WTC11 (cell line): ENCODE data around the gene ABCB8. TPM values are rescaled to one million over a fixed set of nuclear protein-coding genes. Genes with fewer than 3 reads are reported as not detected.

Experiments
- ATAC-seq: fragments of 200-7000 bp; cut with Tn5 transposase; 2 replicates; pipeline ENCODE4 v1.10.0; 2021; ENCODE audit warnings: mild to moderate bottlenecking, moderate library complexity
- CTCF ChIA-PET: fragments of 300-600 bp; sonication (Branson Sonifier 250); formaldehyde crosslinking; loops from one replicate; lab custom pipeline; 2021; ENCODE audit warnings: antibody characterized with exemption; lab: Charles Lee
- POLR2A ChIA-PET: fragments of 350-600 bp; sonication (Branson Sonifier 250); formaldehyde crosslinking; loops from one replicate; lab custom pipeline; 2021; ENCODE audit warnings: antibody characterized with exemption; lab: Charles Lee
- DNase-seq: peaks from one replicate; pipeline ENCODE4 v3.0.0; 2021; ENCODE audit warnings: low spot score
- H3K27ac Mint-ChIP-seq: 2 replicates; pipeline ENCODE4 v1.8.0; 2021; ENCODE audit warnings: mixed read lengths
- H3K27me3 Mint-ChIP-seq: 2 replicates; pipeline ENCODE4 v1.8.0; 2021; ENCODE audit warnings: low read depth, mild to moderate bottlenecking, moderate library complexity, mixed read lengths
- H3K36me3 Mint-ChIP-seq: 2 replicates; pipeline ENCODE4 v1.8.0; 2021; ENCODE audit warnings: mixed read lengths
- H3K4me1 Mint-ChIP-seq: 2 replicates; pipeline ENCODE4 v1.8.0; 2022; ENCODE audit warnings: mixed read lengths
- H3K4me3 Mint-ChIP-seq: 2 replicates; pipeline ENCODE4 v1.8.0; 2021; ENCODE audit warnings: mild to moderate bottlenecking, moderate library complexity, mixed read lengths
- H3K9me3 Mint-ChIP-seq: 2 replicates; pipeline ENCODE4 v1.8.0; 2021; ENCODE audit warnings: mixed read lengths
- ATF1 ChIP-seq: sonication (generic); formaldehyde crosslinking; IDR thresholded peaks from 2 replicates; pipeline ENCODE4 v1.8.1; 2023; ENCODE audit warnings: mild to moderate bottlenecking, moderate library complexity, missing genetic modification reagents
- CREB1 ChIP-seq: sonication (generic); formaldehyde crosslinking; IDR thresholded peaks from 2 replicates; pipeline ENCODE4 v1.8.0; 2023; ENCODE audit warnings: mild to moderate bottlenecking, missing genetic modification reagents
- ELF4 ChIP-seq: sonication (generic); formaldehyde crosslinking; IDR thresholded peaks from 2 replicates; pipeline ENCODE4 v1.8.1; 2022; ENCODE audit warnings: low read depth, mild to moderate bottlenecking, moderate library complexity, missing genetic modification reagents
- GTF2I ChIP-seq: fragments of 250-450 bp; sonication (Bioruptor Pico); conservative IDR thresholded peaks from 2 replicates; pipeline ENCODE4 v1.4.0; 2021; ENCODE audit warnings: mild to moderate bottlenecking
- HMGA2 ChIP-seq: fragments of 250-450 bp; sonication (Bioruptor Pico); IDR thresholded peaks from 2 replicates; pipeline ENCODE4 v1.4.0; 2021; ENCODE audit warnings: mild to moderate bottlenecking, moderate library complexity
- IRF2 ChIP-seq: sonication (generic); formaldehyde crosslinking; IDR thresholded peaks from 2 replicates; pipeline ENCODE4 v1.8.0; 2022; ENCODE audit warnings: low read depth, missing genetic modification reagents, borderline replicate concordance
- JAZF1 ChIP-seq: fragments of 250-450 bp; sonication (Bioruptor Pico); IDR thresholded peaks from 2 replicates; pipeline ENCODE4 v1.9.0; 2021; ENCODE audit warnings: moderate library complexity, mild to moderate bottlenecking, inconsistent platforms
- MXD4 ChIP-seq: fragments of 250-450 bp; sonication (Bioruptor Pico); IDR thresholded peaks from 2 replicates; pipeline ENCODE4 v1.8.0; 2021; ENCODE audit warnings: mild to moderate bottlenecking, moderate library complexity, borderline replicate concordance
- NFE2L1 ChIP-seq: sonication (generic); formaldehyde crosslinking; IDR thresholded peaks from 2 replicates; pipeline ENCODE4 v1.8.1; 2023; ENCODE audit warnings: missing genetic modification reagents
- ZNF219 ChIP-seq: sonication (generic); formaldehyde crosslinking; IDR thresholded peaks from 2 replicates; pipeline ENCODE4 v1.8.0; 2023; ENCODE audit warnings: missing genetic modification reagents, mild to moderate bottlenecking, borderline replicate concordance
- ZNF423 ChIP-seq: fragments of 250-450 bp; sonication (Bioruptor Pico); IDR thresholded peaks from 2 replicates; pipeline ENCODE4 v2.1.2; 2022; ENCODE audit warnings: mild to moderate bottlenecking, moderate library complexity
- total RNA-seq: library from RNA; stranded (reverse); gene quantifications from 3 replicates; pipeline ENCODE4 v1.2.3, GENCODE V29; 2021
- TF ChIP-seq, protein P1 (sequence below): sonication (generic); formaldehyde crosslinking; IDR thresholded peaks from 2 replicates; pipeline ENCODE4 v1.8.1; 2023; ENCODE audit warnings: mild to moderate bottlenecking, missing genetic modification reagents, borderline replicate concordance
- TF ChIP-seq, protein P2 (sequence below): fragments of 250-450 bp; sonication (Bioruptor Pico); IDR thresholded peaks from 2 replicates; pipeline ENCODE4 v1.9.0; 2021; ENCODE audit warnings: mild to moderate bottlenecking, borderline replicate concordance
- TF ChIP-seq, protein P3 (sequence below): sonication (generic); formaldehyde crosslinking; IDR thresholded peaks from 2 replicates; pipeline ENCODE4 v1.8.0; 2023; ENCODE audit warnings: missing genetic modification reagents
- TF ChIP-seq, protein P4 (sequence below): fragments of 250-450 bp; sonication (Bioruptor Pico); IDR thresholded peaks from 2 replicates; pipeline ENCODE4 v1.9.0; 2021; ENCODE audit warnings: mild to moderate bottlenecking
- TF ChIP-seq, protein P5 (sequence below): sonication (generic); formaldehyde crosslinking; IDR thresholded peaks from 2 replicates; pipeline ENCODE4 v1.8.1; 2023; ENCODE audit warnings: mild to moderate bottlenecking, missing genetic modification reagents
- TF ChIP-seq, protein P6 (sequence below): sonication (generic); formaldehyde crosslinking; IDR thresholded peaks from 2 replicates; pipeline ENCODE4 v1.8.0; 2022; ENCODE audit warnings: mild to moderate bottlenecking, missing genetic modification reagents
- TF ChIP-seq, protein P7 (sequence below): sonication (generic); formaldehyde crosslinking; conservative IDR thresholded peaks from 2 replicates; pipeline ENCODE4 v1.8.1; 2022; ENCODE audit warnings: mild to moderate bottlenecking, missing genetic modification reagents

The ABCB8 gene
- total RNA-seq, 1 experiment from 2014 or later, result 35.9 TPM

DNA sequence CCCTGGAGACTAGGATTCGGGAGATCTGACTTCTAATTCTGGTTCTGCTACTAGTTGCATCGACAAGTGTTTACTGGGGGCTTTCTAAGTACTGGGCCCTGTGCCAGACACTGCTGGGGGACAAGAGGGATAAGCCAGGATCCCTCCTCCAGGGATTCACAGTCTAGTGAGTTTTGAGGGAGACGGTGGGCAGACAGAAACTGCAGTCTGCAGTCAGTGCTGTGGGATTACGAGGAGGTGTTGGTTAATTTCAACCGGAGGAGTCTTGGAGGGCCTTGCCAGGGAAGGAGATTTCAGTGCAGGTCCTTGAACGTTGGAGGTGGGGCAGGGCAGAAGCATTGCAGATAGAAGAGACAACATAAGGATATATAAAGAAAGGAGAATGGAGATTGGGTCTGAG, 46.6 kb upstream of the ABCB8 start:
- Mint-ChIP-seq H3K27ac (no peak overlapping the region), H3K9me3 (no peaks in the 10 kb centered on the region), H3K4me1 (peaks cover 27% of the 10 kb centered on the region), H3K4me3 (no peak overlapping the region), H3K36me3 (no peaks in the 10 kb centered on the region), H3K27me3 (peaks cover 65% of the 10 kb centered on the region)
- DNase-seq, result no peak
- ChIA-PET CTCF (interaction anchor here (3.4 to 3.7 kb wide), 2 partner anchors 12 to 18 kb away, joined by 42 to 118 read pairs; no protein-coding TSS in a partner anchor), POLR2A (no interaction called here)
- TF ChIP-seq ATF1 (CRISPR knock-in tag), result no peak
- TF ChIP-seq, protein P1, sequence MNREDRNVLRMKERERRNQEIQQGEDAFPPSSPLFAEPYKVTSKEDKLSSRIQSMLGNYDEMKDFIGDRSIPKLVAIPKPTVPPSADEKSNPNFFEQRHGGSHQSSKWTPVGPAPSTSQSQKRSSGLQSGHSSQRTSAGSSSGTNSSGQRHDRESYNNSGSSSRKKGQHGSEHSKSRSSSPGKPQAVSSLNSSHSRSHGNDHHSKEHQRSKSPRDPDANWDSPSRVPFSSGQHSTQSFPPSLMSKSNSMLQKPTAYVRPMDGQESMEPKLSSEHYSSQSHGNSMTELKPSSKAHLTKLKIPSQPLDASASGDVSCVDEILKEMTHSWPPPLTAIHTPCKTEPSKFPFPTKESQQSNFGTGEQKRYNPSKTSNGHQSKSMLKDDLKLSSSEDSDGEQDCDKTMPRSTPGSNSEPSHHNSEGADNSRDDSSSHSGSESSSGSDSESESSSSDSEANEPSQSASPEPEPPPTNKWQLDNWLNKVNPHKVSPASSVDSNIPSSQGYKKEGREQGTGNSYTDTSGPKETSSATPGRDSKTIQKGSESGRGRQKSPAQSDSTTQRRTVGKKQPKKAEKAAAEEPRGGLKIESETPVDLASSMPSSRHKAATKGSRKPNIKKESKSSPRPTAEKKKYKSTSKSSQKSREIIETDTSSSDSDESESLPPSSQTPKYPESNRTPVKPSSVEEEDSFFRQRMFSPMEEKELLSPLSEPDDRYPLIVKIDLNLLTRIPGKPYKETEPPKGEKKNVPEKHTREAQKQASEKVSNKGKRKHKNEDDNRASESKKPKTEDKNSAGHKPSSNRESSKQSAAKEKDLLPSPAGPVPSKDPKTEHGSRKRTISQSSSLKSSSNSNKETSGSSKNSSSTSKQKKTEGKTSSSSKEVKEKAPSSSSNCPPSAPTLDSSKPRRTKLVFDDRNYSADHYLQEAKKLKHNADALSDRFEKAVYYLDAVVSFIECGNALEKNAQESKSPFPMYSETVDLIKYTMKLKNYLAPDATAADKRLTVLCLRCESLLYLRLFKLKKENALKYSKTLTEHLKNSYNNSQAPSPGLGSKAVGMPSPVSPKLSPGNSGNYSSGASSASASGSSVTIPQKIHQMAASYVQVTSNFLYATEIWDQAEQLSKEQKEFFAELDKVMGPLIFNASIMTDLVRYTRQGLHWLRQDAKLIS, result no peak
- TF ChIP-seq ZNF423 (CRISPR knock-in tag), result no peak
- TF ChIP-seq HMGA2 (CRISPR knock-in tag), result no peak
- TF ChIP-seq JAZF1 (CRISPR knock-in tag), result no peak
- TF ChIP-seq IRF2 (CRISPR knock-in tag), result no peak
- no peak for TF ChIP-seq ELF4 (CRISPR knock-in tag)
- TF ChIP-seq GTF2I (CRISPR knock-in tag), result no peak
- TF ChIP-seq, protein P2, sequence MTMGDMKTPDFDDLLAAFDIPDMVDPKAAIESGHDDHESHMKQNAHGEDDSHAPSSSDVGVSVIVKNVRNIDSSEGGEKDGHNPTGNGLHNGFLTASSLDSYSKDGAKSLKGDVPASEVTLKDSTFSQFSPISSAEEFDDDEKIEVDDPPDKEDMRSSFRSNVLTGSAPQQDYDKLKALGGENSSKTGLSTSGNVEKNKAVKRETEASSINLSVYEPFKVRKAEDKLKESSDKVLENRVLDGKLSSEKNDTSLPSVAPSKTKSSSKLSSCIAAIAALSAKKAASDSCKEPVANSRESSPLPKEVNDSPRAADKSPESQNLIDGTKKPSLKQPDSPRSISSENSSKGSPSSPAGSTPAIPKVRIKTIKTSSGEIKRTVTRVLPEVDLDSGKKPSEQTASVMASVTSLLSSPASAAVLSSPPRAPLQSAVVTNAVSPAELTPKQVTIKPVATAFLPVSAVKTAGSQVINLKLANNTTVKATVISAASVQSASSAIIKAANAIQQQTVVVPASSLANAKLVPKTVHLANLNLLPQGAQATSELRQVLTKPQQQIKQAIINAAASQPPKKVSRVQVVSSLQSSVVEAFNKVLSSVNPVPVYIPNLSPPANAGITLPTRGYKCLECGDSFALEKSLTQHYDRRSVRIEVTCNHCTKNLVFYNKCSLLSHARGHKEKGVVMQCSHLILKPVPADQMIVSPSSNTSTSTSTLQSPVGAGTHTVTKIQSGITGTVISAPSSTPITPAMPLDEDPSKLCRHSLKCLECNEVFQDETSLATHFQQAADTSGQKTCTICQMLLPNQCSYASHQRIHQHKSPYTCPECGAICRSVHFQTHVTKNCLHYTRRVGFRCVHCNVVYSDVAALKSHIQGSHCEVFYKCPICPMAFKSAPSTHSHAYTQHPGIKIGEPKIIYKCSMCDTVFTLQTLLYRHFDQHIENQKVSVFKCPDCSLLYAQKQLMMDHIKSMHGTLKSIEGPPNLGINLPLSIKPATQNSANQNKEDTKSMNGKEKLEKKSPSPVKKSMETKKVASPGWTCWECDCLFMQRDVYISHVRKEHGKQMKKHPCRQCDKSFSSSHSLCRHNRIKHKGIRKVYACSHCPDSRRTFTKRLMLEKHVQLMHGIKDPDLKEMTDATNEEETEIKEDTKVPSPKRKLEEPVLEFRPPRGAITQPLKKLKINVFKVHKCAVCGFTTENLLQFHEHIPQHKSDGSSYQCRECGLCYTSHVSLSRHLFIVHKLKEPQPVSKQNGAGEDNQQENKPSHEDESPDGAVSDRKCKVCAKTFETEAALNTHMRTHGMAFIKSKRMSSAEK (CRISPR knock-in tag), result no peak
- TF ChIP-seq, protein P3, sequence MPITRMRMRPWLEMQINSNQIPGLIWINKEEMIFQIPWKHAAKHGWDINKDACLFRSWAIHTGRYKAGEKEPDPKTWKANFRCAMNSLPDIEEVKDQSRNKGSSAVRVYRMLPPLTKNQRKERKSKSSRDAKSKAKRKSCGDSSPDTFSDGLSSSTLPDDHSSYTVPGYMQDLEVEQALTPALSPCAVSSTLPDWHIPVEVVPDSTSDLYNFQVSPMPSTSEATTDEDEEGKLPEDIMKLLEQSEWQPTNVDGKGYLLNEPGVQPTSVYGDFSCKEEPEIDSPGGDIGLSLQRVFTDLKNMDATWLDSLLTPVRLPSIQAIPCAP (CRISPR knock-in tag), result no peak
- TF ChIP-seq NFE2L1 (CRISPR knock-in tag), result no peak
- TF ChIP-seq, protein P4, sequence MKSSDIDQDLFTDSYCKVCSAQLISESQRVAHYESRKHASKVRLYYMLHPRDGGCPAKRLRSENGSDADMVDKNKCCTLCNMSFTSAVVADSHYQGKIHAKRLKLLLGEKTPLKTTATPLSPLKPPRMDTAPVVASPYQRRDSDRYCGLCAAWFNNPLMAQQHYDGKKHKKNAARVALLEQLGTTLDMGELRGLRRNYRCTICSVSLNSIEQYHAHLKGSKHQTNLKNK, result no peak
- TF ChIP-seq, protein P5, sequence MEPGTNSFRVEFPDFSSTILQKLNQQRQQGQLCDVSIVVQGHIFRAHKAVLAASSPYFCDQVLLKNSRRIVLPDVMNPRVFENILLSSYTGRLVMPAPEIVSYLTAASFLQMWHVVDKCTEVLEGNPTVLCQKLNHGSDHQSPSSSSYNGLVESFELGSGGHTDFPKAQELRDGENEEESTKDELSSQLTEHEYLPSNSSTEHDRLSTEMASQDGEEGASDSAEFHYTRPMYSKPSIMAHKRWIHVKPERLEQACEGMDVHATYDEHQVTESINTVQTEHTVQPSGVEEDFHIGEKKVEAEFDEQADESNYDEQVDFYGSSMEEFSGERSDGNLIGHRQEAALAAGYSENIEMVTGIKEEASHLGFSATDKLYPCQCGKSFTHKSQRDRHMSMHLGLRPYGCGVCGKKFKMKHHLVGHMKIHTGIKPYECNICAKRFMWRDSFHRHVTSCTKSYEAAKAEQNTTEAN (CRISPR knock-in tag), result no peak
- TF ChIP-seq, protein P6, sequence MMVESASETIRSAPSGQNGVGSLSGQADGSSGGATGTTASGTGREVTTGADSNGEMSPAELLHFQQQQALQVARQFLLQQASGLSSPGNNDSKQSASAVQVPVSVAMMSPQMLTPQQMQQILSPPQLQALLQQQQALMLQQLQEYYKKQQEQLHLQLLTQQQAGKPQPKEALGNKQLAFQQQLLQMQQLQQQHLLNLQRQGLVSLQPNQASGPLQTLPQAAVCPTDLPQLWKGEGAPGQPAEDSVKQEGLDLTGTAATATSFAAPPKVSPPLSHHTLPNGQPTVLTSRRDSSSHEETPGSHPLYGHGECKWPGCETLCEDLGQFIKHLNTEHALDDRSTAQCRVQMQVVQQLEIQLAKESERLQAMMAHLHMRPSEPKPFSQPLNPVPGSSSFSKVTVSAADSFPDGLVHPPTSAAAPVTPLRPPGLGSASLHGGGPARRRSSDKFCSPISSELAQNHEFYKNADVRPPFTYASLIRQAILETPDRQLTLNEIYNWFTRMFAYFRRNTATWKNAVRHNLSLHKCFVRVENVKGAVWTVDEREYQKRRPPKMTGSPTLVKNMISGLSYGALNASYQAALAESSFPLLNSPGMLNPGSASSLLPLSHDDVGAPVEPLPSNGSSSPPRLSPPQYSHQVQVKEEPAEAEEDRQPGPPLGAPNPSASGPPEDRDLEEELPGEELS (CRISPR knock-in tag), result no peak
- TF ChIP-seq MXD4 (CRISPR knock-in tag), result no peak
- no peak for TF ChIP-seq ZNF219 (CRISPR knock-in tag)
- TF ChIP-seq CREB1, result no peak
- TF ChIP-seq, protein P7, sequence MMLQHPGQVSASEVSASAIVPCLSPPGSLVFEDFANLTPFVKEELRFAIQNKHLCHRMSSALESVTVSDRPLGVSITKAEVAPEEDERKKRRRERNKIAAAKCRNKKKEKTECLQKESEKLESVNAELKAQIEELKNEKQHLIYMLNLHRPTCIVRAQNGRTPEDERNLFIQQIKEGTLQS (CRISPR knock-in tag), result no peak
- ATAC-seq, result no peak
